SU-DHL-6 (cell line): ENCODE data around the gene LSP1.

ENCODE experiments used
- H2AFZ ChIP-seq: fragments of 200-600 bp; sonication (generic); 2 replicates; pipeline ENCODE4 v1.6.1; 2014; ENCODE audit warnings: low read depth, mild to moderate bottlenecking, moderate library complexity, mixed read lengths, antibody characterized with exemption, low read length; ENCODE audit not compliant: severe bottlenecking
- H3F3A ChIP-seq: fragments of 200-600 bp; shearing (Covaris generic); 2 replicates; pipeline ENCODE4 v1.6.0; 2016; ENCODE audit warnings: antibody characterized with exemption, mild to moderate bottlenecking; ENCODE audit not compliant: insufficient read depth
- H3K27ac ChIP-seq: fragments of 200-600 bp; sonication (generic); 2 replicates; pipeline ENCODE4 v1.5.1; 2016; ENCODE audit warnings: low read depth, mild to moderate bottlenecking, low read length, moderate library complexity, mixed read lengths
- H3K27me3 ChIP-seq: fragments of 200-600 bp; sonication (generic), shearing (Covaris generic); 2 replicates; pipeline ENCODE4 v1.6.0; 2014; ENCODE audit warnings: mild to moderate bottlenecking, low read length
- H3K36me3 ChIP-seq: fragments of 200-600 bp; sonication (generic); 2 replicates; pipeline ENCODE4 v1.6.1; 2014; ENCODE audit warnings: mild to moderate bottlenecking, low read length, mixed read lengths
- H3K4me2 ChIP-seq: fragments of 300-600, 200-600 bp; shearing (Covaris generic), sonication (generic); 2 replicates; pipeline ENCODE4 v1.6.0; 2014; ENCODE audit warnings: low read length, low read depth, mild to moderate bottlenecking; ENCODE audit not compliant: poor library complexity, severe bottlenecking
- H3K4me3 ChIP-seq: fragments of 200-600 bp; sonication (generic); 2 replicates; pipeline ENCODE4 v1.5.1; 2014; ENCODE audit warnings: antibody characterized with exemption, low read length, mild to moderate bottlenecking, mixed read lengths; ENCODE audit not compliant: insufficient read depth, poor library complexity, severe bottlenecking
- H3K79me2 ChIP-seq: fragments of 200-600 bp; sonication (generic); 2 replicates; pipeline ENCODE4 v1.6.1; 2014; ENCODE audit warnings: mild to moderate bottlenecking, low read length, moderate library complexity; ENCODE audit not compliant: insufficient read depth
- H3K9ac ChIP-seq: fragments of 200-600 bp; sonication (generic); 2 replicates; pipeline ENCODE4 v1.7.0; 2014; ENCODE audit warnings: mild to moderate bottlenecking, low read length
- H3K9me2 ChIP-seq: fragments of 200-600 bp; sonication (generic); replicated peaks from 2 replicates; pipeline ENCODE4 v1.6.1; 2014; ENCODE audit warnings: low read length; ENCODE audit not compliant: insufficient read depth
- H3K9me3 ChIP-seq: fragments of 200-600 bp; sonication (generic); 2 replicates; pipeline ENCODE4 v1.6.1; 2014; ENCODE audit warnings: low read length, mixed read lengths; ENCODE audit not compliant: insufficient read depth
- H4K20me1 ChIP-seq: fragments of 200-600 bp; sonication (generic); 2 replicates; pipeline ENCODE4 v1.6.1; 2014; ENCODE audit warnings: low read depth, mild to moderate bottlenecking, antibody characterized with exemption, low read length, moderate library complexity, mixed read lengths
- EZH2phosphoT487 ChIP-seq: fragments of 200-600 bp; sonication (generic), shearing (Covaris generic); conservative IDR thresholded peaks from 2 replicates; pipeline ENCODE4 v1.6.1; 2018; ENCODE audit warnings: mild to moderate bottlenecking, antibody characterized with exemption, low read length, moderate library complexity, mixed read lengths
- TF ChIP-seq, protein P1 (sequence below): fragments of 200-600 bp; sonication (generic); IDR thresholded peaks from one replicate; pipeline ENCODE4 v1.5.1; 2017; ENCODE audit warnings: antibody characterized with exemption, mild to moderate bottlenecking, low read length, moderate library complexity; ENCODE audit not compliant: insufficient read depth, poor library complexity, severe bottlenecking

Gene LSP1

DNA sequence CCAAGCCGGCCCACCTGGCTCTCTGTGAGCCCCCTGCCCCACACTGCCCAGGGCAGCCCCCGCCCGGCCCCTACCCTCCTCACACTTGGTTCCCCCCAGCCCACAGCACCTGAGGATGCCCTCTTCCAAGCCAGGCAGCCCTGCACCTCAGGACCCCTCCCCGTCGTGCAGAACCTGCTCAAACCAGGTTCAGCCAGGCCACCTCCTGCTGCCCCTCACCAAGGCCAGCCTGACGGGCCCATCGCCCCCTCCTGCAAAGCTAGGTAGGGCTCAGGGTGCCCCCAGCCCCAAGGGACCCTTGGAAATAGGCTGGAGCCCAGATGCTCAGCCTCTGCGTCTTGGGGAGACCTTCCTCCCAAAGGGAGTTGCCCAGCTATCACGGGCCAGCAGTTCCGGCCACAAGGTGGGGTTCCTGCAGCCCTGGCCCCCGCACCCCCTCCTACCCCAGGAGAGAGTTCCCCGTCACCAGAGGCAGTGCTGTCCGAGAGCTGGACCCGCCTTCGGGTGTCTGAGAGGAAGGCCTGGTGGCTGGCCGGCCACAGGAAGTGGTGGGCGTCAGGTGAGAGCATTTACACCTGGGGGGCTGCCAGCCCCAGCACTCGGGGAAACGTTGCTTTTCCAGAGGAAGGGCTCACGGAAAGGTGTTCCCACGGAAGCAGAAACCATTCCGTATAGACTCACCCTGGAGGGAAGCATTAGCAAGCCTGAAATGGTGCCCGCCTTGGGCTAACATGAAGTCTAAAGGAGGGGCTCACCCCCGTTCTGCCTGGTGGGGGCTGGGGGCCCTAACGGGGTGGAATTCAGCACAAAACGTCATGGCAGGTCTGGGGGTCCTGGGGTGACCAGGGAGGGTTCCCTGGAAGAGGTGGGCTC, 21.3 kb upstream of the LSP1 start:
- no peak overlapping the region for H3K9ac ChIP-seq
- no peaks in the 10 kb centered on the region for H3K36me3 ChIP-seq
- no peaks in the 10 kb centered on the region for H3K9me2 ChIP-seq
- no peaks in the 10 kb centered on the region for H3K79me2 ChIP-seq
- no peaks in the 10 kb centered on the region for H3K9me3 ChIP-seq
- H3F3A ChIP-seq: no peaks in the 10 kb centered on the region
- no peak overlapping the region for H2AFZ ChIP-seq
- H3K4me3 ChIP-seq: no peak overlapping the region
- no peak overlapping the region for H3K4me2 ChIP-seq
- no peaks in the 10 kb centered on the region for H3K27me3 ChIP-seq
- H3K27ac ChIP-seq: no peak overlapping the region
- H4K20me1 ChIP-seq: no peaks in the 10 kb centered on the region
- TF ChIP-seq, protein P1, sequence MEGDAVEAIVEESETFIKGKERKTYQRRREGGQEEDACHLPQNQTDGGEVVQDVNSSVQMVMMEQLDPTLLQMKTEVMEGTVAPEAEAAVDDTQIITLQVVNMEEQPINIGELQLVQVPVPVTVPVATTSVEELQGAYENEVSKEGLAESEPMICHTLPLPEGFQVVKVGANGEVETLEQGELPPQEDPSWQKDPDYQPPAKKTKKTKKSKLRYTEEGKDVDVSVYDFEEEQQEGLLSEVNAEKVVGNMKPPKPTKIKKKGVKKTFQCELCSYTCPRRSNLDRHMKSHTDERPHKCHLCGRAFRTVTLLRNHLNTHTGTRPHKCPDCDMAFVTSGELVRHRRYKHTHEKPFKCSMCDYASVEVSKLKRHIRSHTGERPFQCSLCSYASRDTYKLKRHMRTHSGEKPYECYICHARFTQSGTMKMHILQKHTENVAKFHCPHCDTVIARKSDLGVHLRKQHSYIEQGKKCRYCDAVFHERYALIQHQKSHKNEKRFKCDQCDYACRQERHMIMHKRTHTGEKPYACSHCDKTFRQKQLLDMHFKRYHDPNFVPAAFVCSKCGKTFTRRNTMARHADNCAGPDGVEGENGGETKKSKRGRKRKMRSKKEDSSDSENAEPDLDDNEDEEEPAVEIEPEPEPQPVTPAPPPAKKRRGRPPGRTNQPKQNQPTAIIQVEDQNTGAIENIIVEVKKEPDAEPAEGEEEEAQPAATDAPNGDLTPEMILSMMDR: no peak
- no peak for TF ChIP-seq EZH2phosphoT487

DNA sequence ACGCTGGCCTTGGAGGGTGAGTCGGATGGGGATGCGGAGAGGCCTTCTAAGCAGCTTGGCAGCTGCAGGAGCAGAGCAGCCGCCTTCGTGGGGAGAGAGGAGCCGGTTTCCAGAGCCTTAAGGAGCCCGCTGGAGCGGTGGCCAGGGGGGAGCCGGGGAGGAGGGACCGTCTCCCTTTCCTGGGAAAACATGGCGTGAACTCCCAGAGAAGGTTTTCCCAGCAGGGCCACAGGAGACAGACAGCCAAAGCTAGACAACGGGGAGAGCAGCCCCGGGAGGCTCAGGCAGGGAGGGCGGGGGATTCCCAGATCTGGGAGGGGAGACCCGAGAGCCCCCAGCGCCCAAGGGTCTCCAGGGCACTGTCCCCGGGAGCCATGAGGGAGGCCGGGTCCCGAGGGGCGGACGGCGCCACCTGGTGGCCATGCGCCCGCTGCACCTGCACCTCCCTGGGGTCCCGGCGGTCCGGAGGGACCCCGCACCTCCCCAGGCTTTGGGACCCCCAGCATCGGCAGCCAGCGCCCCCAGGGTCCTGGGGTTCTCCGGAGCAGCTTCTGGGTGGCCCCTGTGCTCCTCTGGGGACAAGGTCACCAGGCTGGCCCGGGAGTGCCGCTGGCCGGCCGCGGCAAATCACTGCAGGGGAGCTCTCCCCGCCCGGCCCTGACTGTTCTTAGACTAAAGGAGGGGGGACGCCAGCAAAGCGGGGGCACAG, 20.5 kb upstream of the LSP1 start:
- Histone ChIP-seq H3K9me2 (no peaks in the 10 kb centered on the region), H3K27me3 (no peaks in the 10 kb centered on the region), H2AFZ (no peak overlapping the region), H3K36me3 (no peaks in the 10 kb centered on the region), H3K79me2 (no peaks in the 10 kb centered on the region), H3K4me2 (no peak overlapping the region), H3K9ac (no peak overlapping the region), H3K27ac (no peak overlapping the region), H3K9me3 (no peaks in the 10 kb centered on the region), H3F3A (no peaks in the 10 kb centered on the region), H3K4me3 (no peak overlapping the region), H4K20me1 (no peaks in the 10 kb centered on the region)
- TF ChIP-seq, protein P1: peak; percentile 99
- TF ChIP-seq EZH2phosphoT487: no peak

DNA sequence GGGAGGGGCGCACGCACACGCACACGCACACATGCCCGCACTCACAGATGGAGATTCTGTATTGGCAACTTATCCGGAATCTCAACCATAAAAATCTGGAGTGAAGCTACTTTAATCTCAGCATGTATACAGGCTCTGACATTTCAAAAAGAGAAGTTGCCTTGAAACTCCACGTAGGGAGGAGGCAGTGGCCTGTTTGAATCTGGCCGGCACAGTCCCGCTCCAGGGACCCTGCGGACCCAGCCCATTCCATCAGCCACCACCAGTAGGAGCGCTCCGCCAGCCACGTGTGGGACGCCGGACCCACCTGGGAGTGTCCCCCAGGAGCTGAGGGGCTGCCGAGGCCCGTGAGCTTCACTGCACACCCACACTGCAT, 20.0 kb upstream of the LSP1 start:
- no peak overlapping the region for H3K4me3 ChIP-seq
- H3K4me2 ChIP-seq: no peak overlapping the region
- H2AFZ ChIP-seq: no peak overlapping the region
- no peak overlapping the region for H3K9ac ChIP-seq
- H3K9me3 ChIP-seq: no peaks in the 10 kb centered on the region
- no peaks in the 10 kb centered on the region for H4K20me1 ChIP-seq
- no peak for TF ChIP-seq EZH2phosphoT487
- TF ChIP-seq, protein P1: no peak
- H3K79me2 ChIP-seq: no peaks in the 10 kb centered on the region
- H3K27me3 ChIP-seq: no peaks in the 10 kb centered on the region
- no peaks in the 10 kb centered on the region for H3K9me2 ChIP-seq
- no peak overlapping the region for H3K27ac ChIP-seq
- H3F3A ChIP-seq: no peaks in the 10 kb centered on the region
- H3K36me3 ChIP-seq: no peaks in the 10 kb centered on the region
